Kidney (tissue), 22 donors: ENCODE results near the gene RPS27A. TPM values are rescaled to one million over a fixed set of nuclear protein-coding genes. Genes with fewer than 3 reads are reported as not detected.
A peak's percentile ranks its signal among the peaks of the same experiment; 100 is the strongest.
"Not testable (repeated sequence)": the region's sequence is repeated elsewhere in the genome, so short reads cannot be mapped to it uniquely, and the experiment has no call there.

Experiments
- DNase-seq, 5 donors: peaks; one replicate each; pipeline ENCODE4 v3.0.0-alpha.2; 2013 to 2020
- FAIRE-seq: peaks from 2 replicates; lab custom pipeline; 2012; peaks lifted over from hg19 to GRCh38; lab: Jason Lieb, UNC
- H3K27ac ChIP-seq, 2 donors: one replicate each; pipeline ENCODE4 v1.7.0; 2013; ENCODE audit warnings: low read depth in 2 of 2, low read length in 2 of 2, inconsistent platforms in 1 of 2
- H3K27me3 ChIP-seq: one replicate; pipeline ENCODE4 v1.7.1; 2013; ENCODE audit warnings: low read length, inconsistent platforms; ENCODE audit not compliant: control insufficient read depth, insufficient read depth
- H3K36me3 ChIP-seq, 3 donors: one replicate each; pipeline versions ENCODE4 v1.7.0 to v1.7.1; 2013; ENCODE audit warnings: low read length in 3 of 3, control low read depth in 1 of 3, inconsistent platforms in 1 of 3; ENCODE audit not compliant: insufficient read depth in 3 of 3, control insufficient read depth in 2 of 3
- H3K4me1 ChIP-seq, 3 donors: one replicate each; pipeline versions ENCODE4 v1.7.0 to v1.7.1; 2013; ENCODE audit warnings: low read length in 3 of 3, inconsistent platforms in 1 of 3, low read depth in 1 of 3; ENCODE audit not compliant: control insufficient read depth in 2 of 3, insufficient read depth in 2 of 3
- H3K4me3 ChIP-seq, 3 donors: one replicate each; pipeline versions ENCODE4 v1.7.0 to v1.8.1; 2013; ENCODE audit warnings: low read length in 3 of 3, control low read depth in 1 of 3, inconsistent platforms in 1 of 3
- H3K9ac ChIP-seq, 3 donors: one replicate each; pipeline versions ENCODE4 v1.7.0 to v1.7.1; 2013; ENCODE audit warnings: low read length in 3 of 3, control low read depth in 1 of 3, inconsistent platforms in 1 of 3
- H3K9me3 ChIP-seq, 3 donors: one replicate each; pipeline versions ENCODE4 v1.7.0 to v1.7.1; 2013; ENCODE audit warnings: low read length in 3 of 3, control low read depth in 1 of 3, inconsistent platforms in 1 of 3; ENCODE audit not compliant: control insufficient read depth in 2 of 3, insufficient read depth in 1 of 3
- CTCF ChIP-seq: IDR thresholded peaks from 3 replicates; pipeline ENCODE4 v1.5.1; 2012; ENCODE audit warnings: mild to moderate bottlenecking, moderate library complexity, borderline replicate concordance; ENCODE audit not compliant: insufficient read depth; ENCODE audit errors: extremely low read depth
- intact Hi-C: fragments of 100-400 bp; cut with DNase I; formaldehyde crosslinking; loops from one replicate; pipeline ENCODE4 v1.11.1; 2022
- long read RNA-seq, 10 donors: library from polyadenylated mRNA in 1 of 10; unstranded in 1 of 10; transcript quantifications; one replicate each; pipeline ENCODE4 v2.0.0 and lab custom pipeline, GENCODE V29; 2021 to 2026
- polyA plus RNA-seq: library from polyadenylated mRNA; stranded (reverse); fragments of 350-450 nt; fragmentation: Illumina TruSeq; extraction: RNeasy Lipid Tissue Mini Kit (QIAGEN cat#74804); gene quantifications from one replicate; pipeline ENCODE4 v1.2.3, GENCODE V29; 2014; ENCODE audit warnings: low read depth, low replicate concordance; ENCODE audit not compliant: insufficient read depth
- total RNA-seq: library from RNA; stranded (reverse); fragmentation: NEBNext Ultra II Directional; extraction: Animal tissue kit (Norgen Biotek cat#: 25700); gene quantifications from one replicate; pipeline ENCODE4 v1.2.1, GENCODE V29; 2021
- donor health status: control.
- donor health status: control.
- donor health status: control.
- donor health status: control.
- donor health status: control.
- donor health status: DM: yes; HTN: yes; CAD: no.
- donor health status: Normal renal cell carcinoma (clear cell type).

RPS27A gene
- total RNA-seq (896 TPM), polyA plus RNA-seq (1,835 TPM)
- long read RNA-seq, donor 1, transcript RPS27A-201 (6 exons, 1,071 nt) = major isoform, 1,014 of 1,696 reads
- long read RNA-seq, donor 1, transcript RPS27A-203 (5 exons, 796 nt) = minor isoform, 127 of 1,696 reads
- long read RNA-seq, donor 1, transcript RPS27A-207 (3 exons, 557 nt) = minor isoform, 5 of 1,696 reads
- long read RNA-seq, donor 1, transcript RPS27A-208 (5 exons, 580 nt) = minor isoform, 39 of 1,696 reads
- long read RNA-seq, donor 1, partial matches to known transcripts = 168 of 1,696 reads
- long read RNA-seq, donor 1, other reads (novel, unspliced or antisense) = 341 of 1,696 reads
- long read RNA-seq, donor 2, transcript RPS27A-201 (6 exons, 1,071 nt) = major isoform, 1,324 of 2,041 reads
- long read RNA-seq, donor 2, transcript RPS27A-203 (5 exons, 796 nt) = minor isoform, 187 of 2,041 reads
- long read RNA-seq, donor 2, transcript RPS27A-207 (3 exons, 557 nt) = minor isoform, 5 of 2,041 reads
- long read RNA-seq, donor 2, transcript RPS27A-208 (5 exons, 580 nt) = minor isoform, 20 of 2,041 reads
- long read RNA-seq, donor 2, partial matches to known transcripts = 134 of 2,041 reads
- long read RNA-seq, donor 2, other reads (novel, unspliced or antisense) = 371 of 2,041 reads
- long read RNA-seq, donor 3, transcript RPS27A-208 (5 exons, 580 nt) = minor isoform, 22 of 2,429 reads
- long read RNA-seq, donor 3, transcript RPS27A-201 (6 exons, 1,071 nt) = major isoform, 1,550 of 2,429 reads
- long read RNA-seq, donor 3, transcript RPS27A-203 (5 exons, 796 nt) = minor isoform, 141 of 2,429 reads
- long read RNA-seq, donor 3, transcript RPS27A-207 (3 exons, 557 nt) = minor isoform, 5 of 2,429 reads
- long read RNA-seq, donor 3, partial matches to known transcripts = 164 of 2,429 reads
- long read RNA-seq, donor 3, other reads (novel, unspliced or antisense) = 546 of 2,429 reads
- long read RNA-seq, donor 4, transcript RPS27A-203 (5 exons, 796 nt) = minor isoform, 77 of 941 reads
- long read RNA-seq, donor 4, transcript RPS27A-201 (6 exons, 1,071 nt) = major isoform, 607 of 941 reads
- long read RNA-seq, donor 4, transcript RPS27A-208 (5 exons, 580 nt) = minor isoform, 21 of 941 reads
- long read RNA-seq, donor 4, partial matches to known transcripts = 62 of 941 reads
- long read RNA-seq, donor 4, other reads (novel, unspliced or antisense) = 173 of 941 reads
- long read RNA-seq, donor 5, transcript RPS27A-201 (6 exons, 1,071 nt) = major isoform, 88 of 171 reads
- long read RNA-seq, donor 5, transcript RPS27A-203 (5 exons, 796 nt) = minor isoform, 12 of 171 reads
- long read RNA-seq, donor 5, partial matches to known transcripts = 17 of 171 reads
- long read RNA-seq, donor 5, other reads (novel, unspliced or antisense) = 50 of 171 reads
- long read RNA-seq, donor 6, transcript RPS27A-201 (6 exons, 1,071 nt) = major isoform, 4,665 of 8,043 reads
- long read RNA-seq, donor 6, transcript RPS27A-203 (5 exons, 796 nt) = minor isoform, 742 of 8,043 reads
- long read RNA-seq, donor 6, transcript RPS27A-207 (3 exons, 557 nt) = minor isoform, 14 of 8,043 reads
- long read RNA-seq, donor 6, transcript RPS27A-208 (5 exons, 580 nt) = minor isoform, 31 of 8,043 reads
- long read RNA-seq, donor 6, partial matches to known transcripts = 933 of 8,043 reads
- long read RNA-seq, donor 6, other reads (novel, unspliced or antisense) = 1,655 of 8,043 reads
- long read RNA-seq, donor 7, transcript RPS27A-201 (6 exons, 1,071 nt) = major isoform, 316 of 372 reads
- long read RNA-seq, donor 7, transcript RPS27A-203 (5 exons, 796 nt) = minor isoform, 34 of 372 reads
- long read RNA-seq, donor 7, partial matches to known transcripts = 5 of 372 reads
- long read RNA-seq, donor 7, other reads (novel, unspliced or antisense) = 16 of 372 reads
- long read RNA-seq, donor 8, transcript RPS27A-208 (5 exons, 580 nt) = minor isoform, 41 of 2,363 reads
- long read RNA-seq, donor 8, transcript RPS27A-201 (6 exons, 1,071 nt) = major isoform, 1,406 of 2,363 reads
- long read RNA-seq, donor 8, transcript RPS27A-203 (5 exons, 796 nt) = minor isoform, 208 of 2,363 reads
- long read RNA-seq, donor 8, partial matches to known transcripts = 216 of 2,363 reads
- long read RNA-seq, donor 8, other reads (novel, unspliced or antisense) = 486 of 2,363 reads
- long read RNA-seq, donor 9, transcript RPS27A-203 (5 exons, 796 nt) = minor isoform, 134 of 1,346 reads
- long read RNA-seq, donor 9, transcript RPS27A-201 (6 exons, 1,071 nt) = major isoform, 847 of 1,346 reads
- long read RNA-seq, donor 9, transcript RPS27A-208 (5 exons, 580 nt) = minor isoform, 15 of 1,346 reads
- long read RNA-seq, donor 9, partial matches to known transcripts = 118 of 1,346 reads
- long read RNA-seq, donor 9, other reads (novel, unspliced or antisense) = 231 of 1,346 reads
- long read RNA-seq, donor 10, transcript RPS27A-203 (5 exons, 796 nt) = minor isoform, 222 of 1,945 reads
- long read RNA-seq, donor 10, transcript RPS27A-208 (5 exons, 580 nt) = minor isoform, 40 of 1,945 reads
- long read RNA-seq, donor 10, transcript RPS27A-201 (6 exons, 1,071 nt) = major isoform, 1,042 of 1,945 reads
- long read RNA-seq, donor 10, partial matches to known transcripts = 263 of 1,945 reads
- long read RNA-seq, donor 10, other reads (novel, unspliced or antisense) = 372 of 1,945 reads

GRCh38 chr2:55232084-55232862 is at the start of gene RPS27A, which contains the start of gene CLHC1:
Gene RPS27A, plus strand, starts transcription at chr2:55232688. Its CDS starts 137 bp downstream, at chr2:55232825.
Gene CLHC1, minus strand, starts transcription at chr2:55232293. Its CDS starts 9,882 bp downstream, at chr2:55222411.
- Histone ChIP-seq H3K27me3 (no peaks in the 10 kb centered on the region), H3K27ac (peak within 1 kb of the TSS; percentile 97 to 99), H3K4me1 (peaks cover 0 to 8% (median 2%) of the 10 kb centered on the region in 3 donors), H3K36me3 (peaks cover 7 to 32% (median 19%) of the 10 kb centered on the region in 3 donors), H3K9me3 (no peaks in the 10 kb centered on the region), H3K4me3 (peak within 1 kb of the TSS; percentile 91 to 97 (median 92)), H3K9ac (peak within 1 kb of the TSS; percentile 81 to 98 (median 88))
- FAIRE-seq (no peak), DNase-seq (peak; percentile 92 to 98 (median 96))
- intact Hi-C loops = no loop called here
- no peak for TF ChIP-seq CTCF

GRCh38 chr2:55186837-55187236 is 45.7 kb upstream of the RPS27A start:
- H3K27ac ChIP-seq, H3K4me1 ChIP-seq, H3K27me3 ChIP-seq, H3K9ac ChIP-seq, intact Hi-C loops, DNase-seq, FAIRE-seq, H3K4me3 ChIP-seq, H3K36me3 ChIP-seq, H3K9me3 ChIP-seq: not testable (repeated sequence)

- FAIRE-seq, intact Hi-C loops, H3K36me3 ChIP-seq, H3K4me1 ChIP-seq, H3K27me3 ChIP-seq, H3K9me3 ChIP-seq, H3K27ac ChIP-seq, H3K9ac ChIP-seq, DNase-seq, H3K4me3 ChIP-seq: not testable (repeated sequence)
These were observed 40.6 kb upstream of the RPS27A start for GRCh38 chr2:55191888-55192287.
